NCI-H226 (cell line): ENCODE measurements around the gene ROMO1.
"Not testable (repeated sequence)": the region's sequence is repeated elsewhere in the genome, so short reads cannot be mapped to it uniquely, and the experiment has no call there.

Experiments
- DNase-seq: peaks from one replicate; pipeline ENCODE4 v3.0.0-alpha.2; 2015

ROMO1 gene

GRCh38 chr20:35685368-35685767 is 13.8 kb upstream of the ROMO1 start:
- not testable (repeated sequence) for DNase-seq

GRCh38 chr20:35686872-35687271 is 12.3 kb upstream of the ROMO1 start:
- not testable (repeated sequence) for DNase-seq

DNA sequence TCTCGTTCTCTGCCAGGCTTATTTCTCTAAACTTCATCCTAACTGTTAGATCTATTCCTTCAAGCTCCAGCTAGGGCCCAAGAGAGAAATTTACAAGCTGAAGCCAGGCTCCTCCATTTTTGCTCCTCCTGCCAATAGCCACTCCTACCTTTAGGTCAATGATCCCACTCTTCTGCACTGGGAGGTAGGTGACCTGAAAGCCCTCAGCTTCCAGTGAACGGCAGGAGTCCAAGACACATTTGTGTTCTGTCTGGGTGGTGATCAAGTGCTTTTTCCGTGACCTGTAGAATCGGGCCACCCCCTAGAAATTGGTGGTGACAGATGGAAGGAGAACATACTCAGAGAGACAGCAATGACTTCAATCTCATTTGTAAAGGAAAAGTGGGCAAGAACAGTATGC is 8.9 kb upstream of the ROMO1 start:
- DNase-seq = no peak

DNA sequence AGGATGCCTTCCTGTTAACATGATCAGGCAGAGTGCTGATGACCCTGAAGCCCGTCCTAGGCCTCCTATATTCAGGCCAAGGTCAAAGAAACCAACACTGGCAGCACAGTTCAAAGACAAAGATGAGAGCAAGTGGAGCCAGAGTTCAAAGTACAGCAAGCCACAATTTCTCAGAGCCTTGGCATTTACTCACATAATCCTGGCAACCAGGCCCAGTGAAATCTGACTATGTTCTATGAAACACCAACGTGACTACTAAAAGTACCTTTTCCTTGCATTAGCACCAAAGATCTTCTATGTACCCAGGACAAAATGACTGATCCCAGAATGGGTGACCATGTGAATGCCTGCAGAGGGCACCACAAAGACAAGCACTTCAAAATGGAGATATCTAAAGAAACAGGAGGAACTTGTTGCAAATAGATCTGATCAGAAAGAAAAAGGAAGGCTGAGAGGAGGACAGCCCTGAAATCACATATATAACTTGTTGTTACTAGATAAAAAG is 3.9 kb upstream of the ROMO1 start:
- no peak for DNase-seq

DNA sequence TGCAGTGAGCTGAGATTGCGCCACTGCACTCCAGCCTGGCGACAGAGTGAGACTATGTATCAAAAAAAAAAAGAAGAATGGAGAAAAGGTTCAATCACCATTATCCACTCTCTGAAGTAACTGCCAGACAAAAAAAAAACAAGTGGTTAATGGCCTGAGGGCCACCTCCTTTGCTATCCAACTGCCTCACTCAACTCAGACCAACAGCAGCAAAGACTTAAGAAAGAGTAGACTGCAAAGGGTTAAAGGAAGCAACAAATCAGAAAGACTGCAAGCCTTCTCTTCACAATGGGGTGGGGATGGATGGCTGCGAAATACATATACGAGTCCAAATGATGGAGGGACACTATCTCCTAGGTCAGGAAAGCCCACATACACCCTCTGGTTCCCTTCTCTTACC is 3.2 kb upstream of the ROMO1 start:
- no peak for DNase-seq

GRCh38 chr20:35697696-35698297 is 1.4 kb upstream of the ROMO1 start:
- no peak for DNase-seq

DNA sequence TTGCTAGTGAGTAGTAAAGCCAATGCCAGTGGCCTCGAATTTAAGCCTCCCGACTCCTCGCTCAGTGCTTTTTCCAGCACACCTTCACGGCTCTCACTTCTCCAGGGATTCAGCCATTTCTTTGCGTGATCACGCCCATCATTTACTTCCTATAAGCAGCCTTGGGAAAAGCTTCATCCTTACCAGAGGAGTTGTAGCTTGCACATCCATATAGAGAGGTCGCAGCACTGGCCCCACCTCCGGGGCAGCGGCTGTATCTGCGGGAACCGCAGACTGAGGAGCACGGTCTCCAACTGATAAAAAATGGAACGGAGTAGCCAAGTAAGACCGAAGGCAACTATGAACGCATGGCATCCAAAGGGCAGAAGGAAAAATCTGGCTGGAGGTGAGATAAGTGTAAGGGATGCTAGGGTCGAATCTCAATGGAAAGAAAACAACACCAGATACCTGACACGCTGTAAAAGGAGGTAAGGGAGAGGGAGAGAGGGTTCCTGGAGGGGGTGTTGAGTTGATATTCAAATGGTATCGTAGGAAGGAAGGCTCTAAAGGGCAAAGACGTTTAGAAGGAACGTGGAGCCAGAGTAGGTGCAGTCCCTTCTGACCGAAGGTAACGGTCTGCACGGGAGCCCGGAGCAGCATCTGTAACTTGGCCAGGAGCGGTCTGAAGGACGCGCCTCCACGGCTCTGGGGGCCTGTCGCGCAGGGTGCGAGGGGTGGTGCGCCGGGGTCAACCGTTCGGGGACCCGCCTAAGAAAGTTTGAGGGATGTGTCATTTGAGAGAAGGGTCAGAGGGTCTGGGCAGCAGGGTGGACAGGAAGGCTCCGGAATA is 693 bp upstream of the ROMO1 start:
- DNase-seq = no peak

DNA sequence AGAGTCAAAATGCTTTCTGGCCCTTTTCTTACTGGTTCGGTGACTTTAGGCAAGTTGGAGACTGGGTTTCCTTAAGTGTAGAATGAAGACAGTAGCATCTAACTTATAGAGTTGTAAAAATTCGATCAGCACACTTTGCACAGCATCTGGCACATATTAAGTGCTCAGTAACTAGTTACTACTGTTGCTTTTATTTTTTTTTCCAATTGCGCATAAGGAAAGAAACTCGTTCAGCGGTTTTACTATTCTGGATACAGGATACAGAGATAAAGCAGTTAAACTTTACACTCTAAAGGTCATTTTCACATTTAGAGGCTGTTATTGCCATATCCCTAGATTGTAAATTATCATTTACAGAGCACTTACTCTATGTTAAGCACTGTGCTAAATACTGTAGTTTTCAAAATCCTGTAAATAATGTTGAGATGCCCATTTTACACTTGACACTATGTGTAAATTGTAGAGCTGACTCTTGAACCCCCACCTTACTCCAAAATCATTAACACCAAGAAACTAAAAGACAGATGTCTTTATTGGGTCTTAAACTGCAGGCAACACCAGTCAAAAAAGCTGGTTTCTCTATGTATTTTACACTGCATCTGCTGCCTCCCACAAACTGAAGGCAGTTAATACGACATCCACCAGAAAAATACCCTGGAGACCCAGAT is 886 bp downstream of the ROMO1 start:
- no peak for DNase-seq

DNA sequence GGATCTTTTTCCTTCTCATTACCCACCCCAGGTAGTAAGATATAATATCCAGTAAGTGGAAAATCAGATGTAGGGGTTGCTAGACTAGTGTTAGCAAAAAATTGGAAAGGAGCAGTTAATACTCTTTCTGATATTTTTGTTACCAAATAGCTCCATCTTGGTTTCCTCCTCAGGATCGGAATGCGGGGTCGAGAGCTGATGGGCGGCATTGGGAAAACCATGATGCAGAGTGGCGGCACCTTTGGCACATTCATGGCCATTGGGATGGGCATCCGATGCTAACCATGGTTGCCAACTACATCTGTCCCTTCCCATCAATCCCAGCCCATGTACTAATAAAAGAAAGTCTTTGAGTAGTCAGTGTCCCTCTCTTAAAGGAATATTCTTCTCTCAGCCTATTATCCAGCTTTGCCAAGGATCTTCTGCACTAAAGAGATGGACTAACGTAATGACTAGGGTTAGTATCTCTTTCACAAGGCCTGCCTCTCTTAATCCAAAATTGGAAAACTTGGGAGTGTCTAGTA is 1.5 kb downstream of the ROMO1 start:
- no peak for DNase-seq

DNA sequence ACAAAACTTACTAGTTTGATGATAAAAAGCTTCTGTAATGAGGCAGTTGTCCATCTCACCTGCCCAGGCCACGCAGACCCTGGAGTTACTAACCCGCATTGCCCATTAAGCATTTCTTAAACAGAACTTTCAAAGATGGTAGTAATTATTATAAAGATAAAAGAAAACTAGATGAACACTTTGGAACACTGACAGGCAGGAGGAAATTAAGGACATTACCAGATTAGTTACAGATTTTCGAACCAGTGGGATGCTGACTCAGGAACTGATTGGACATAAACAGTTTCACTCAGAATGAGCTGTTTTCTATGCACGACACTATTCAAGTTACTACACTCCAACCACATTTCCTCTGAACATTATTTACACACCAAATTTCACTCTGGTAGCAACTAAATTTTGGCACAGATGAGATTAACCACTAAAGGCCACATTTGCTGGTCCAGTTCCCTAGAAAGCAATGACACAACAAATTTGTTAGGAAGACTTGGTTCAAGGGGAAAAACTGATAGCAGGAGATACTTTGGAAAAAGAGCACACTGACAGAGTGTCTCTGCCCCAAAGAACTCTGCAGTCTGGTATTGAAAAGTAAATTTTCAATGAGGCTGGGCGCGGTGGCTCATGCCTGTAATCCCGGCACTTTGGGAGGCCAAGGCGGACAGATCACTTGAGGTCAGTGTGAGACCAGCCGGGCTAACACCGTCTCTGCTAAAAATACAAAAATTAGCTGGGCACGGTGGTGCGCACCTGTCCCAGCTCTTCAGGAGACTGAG is 3.0 kb downstream of the ROMO1 start:
- no peak for DNase-seq

- DNase-seq = no peak
These were observed 3.9 kb downstream of the ROMO1 start for GRCh38 chr20:35702824-35703695.

DNA sequence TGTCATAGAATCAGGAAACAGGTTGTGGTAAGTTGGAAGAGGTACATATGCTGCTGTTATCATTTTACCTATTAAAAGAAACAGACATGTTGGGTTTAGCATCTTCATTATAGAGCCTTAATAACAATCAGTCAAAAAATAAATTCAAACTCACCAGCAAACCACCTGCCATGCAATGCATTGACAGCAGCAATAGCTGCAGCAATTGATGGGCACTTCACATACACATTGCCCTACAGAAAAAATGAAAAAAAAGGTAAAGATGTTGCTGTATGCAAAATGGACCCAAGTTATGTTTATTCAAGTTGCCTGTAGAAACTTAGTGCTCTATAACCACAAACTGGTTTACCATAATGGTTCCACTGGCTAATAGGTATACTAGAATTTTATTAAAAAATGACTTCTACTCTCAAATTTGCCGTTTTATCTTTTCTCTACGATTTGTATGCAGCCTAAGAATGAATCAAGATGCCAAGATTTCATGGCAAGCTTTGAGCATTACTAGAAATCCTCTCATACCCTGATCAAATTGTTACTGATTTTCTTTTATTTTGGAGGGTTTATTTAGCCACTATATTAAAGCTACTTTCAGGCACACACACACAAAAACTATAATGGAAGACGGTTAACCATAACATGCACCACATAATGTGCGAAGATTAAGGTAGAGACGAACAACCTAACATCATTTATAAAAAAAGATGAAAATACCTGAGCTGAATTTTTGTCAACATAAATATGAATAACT is 5.5 kb downstream of the ROMO1 start:
- DNase-seq = no peak

DNA sequence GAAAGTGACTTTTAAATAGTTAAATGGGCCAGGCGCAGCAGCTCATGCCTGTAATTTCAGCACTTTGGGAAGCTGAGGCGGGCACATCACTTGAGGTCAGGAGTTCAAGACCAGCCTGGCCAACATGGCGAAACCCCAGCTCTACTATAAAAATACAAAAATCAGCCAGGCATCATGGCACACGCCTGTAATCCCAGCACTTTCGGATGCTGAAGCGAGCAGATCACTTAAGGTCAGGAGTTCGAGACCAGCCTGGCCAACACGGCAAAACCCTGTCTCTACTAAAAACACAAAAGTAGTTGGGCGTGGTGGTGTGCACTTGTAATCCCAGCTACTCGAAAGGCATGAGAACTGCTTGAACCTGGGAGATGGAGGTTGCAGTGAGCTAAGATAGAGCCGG is 6.7 kb downstream of the ROMO1 start:
- not testable (repeated sequence) for DNase-seq

DNA sequence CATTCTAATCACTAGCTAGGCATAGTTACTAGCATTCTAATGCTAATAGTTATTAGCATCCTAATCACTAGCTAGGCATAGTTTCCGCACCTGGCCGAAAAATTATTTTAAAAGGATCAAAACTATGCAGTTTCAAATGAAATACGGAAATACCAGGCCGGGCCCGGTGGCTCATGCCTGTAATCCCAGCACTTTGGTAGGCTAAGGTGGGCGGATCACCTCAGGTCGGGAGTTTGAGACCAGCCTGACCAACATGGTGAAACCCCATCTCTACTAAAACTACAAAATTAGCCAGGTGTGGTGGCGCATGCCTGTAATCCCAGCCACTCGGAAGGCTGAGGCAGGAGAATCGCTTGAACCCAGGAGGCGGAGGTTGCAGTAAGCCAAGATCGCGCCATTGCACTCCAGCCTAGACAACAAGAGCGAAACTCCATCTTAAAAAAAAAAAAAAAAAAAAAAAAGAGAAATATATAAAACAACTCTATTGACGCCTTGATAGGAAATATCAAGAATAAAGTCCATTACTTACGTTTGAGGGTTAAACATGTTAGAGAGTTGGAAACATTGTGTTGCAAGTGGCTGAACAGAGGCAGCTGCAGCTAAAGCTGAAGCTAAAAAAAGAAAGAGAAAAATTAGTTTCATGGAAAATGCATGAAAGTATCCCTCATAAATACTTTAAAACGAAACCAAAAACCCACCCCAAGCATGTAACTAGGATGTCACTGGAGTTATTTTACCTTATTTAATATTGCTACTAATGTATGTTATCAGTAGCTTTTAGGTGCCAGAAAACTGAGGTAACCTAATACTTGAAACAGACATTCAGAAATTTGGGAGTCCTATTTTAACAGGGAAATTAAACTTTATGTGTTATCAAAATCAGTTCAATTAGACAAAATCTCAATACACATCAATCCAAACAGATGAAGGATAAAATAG is 7.7 kb downstream of the ROMO1 start:
- not testable (repeated sequence) for DNase-seq

DNA sequence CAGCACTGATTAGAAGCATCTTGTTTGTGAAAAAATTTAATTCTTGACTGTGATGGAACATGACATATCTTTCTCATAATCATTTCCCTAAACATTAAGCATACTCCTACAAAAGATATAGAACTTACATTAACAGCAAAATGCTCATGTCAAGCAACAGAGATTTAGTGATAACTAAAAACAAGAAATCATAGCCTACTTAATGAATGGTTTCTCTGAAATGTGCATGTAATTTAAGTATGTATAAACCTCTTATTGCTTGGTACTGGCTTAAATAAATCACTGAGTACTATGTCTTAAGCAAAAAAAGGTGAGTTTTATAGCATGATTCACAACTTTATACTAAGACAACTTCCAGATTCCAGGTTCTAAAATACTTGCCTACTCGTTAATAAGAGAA is 9.3 kb downstream of the ROMO1 start:
- no peak for DNase-seq

- no peak for DNase-seq
These were observed 10.1 kb downstream of the ROMO1 start for GRCh38 chr20:35709259-35709658.

- no peak for DNase-seq
These were observed 10.8 kb downstream of the ROMO1 start for GRCh38 chr20:35710039-35710438.

DNA sequence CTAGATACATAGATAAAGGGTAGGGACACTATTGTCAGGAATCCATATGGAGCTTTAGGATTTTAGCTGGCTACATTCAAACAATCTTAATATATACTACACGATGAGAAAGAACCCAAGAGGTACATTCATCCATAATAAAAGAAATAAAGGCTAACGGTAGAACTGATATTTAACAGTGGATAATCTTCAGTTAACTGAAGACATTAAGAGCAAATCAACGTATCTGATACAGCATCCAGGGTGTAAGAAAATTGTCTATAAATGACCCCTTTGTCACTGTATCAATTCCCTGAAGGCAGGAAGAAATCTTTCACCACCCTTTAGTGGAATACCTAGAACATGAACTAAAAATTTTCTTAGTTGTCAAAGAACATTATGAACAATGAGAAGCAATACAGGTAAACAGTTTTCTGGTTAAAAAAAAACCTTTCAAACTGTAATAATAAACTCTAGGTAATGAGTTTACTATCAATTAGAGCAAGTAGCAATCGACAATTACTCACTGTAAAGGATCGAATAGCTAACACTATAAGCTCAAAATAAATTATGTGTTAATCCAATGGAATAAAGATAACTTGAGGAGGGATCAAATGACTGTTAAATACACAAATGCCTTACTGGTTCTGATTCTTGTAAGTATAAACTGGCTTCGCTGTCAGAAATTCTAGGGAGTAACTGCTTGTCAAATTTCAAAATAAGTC is 11.8 kb downstream of the ROMO1 start:
- no peak for DNase-seq

- DNase-seq = no peak
These were observed 12.5 kb downstream of the ROMO1 start for GRCh38 chr20:35711588-35712209.
